Measurements from ENCODE around the gene DPP10.

The DPP10 gene

DNA sequence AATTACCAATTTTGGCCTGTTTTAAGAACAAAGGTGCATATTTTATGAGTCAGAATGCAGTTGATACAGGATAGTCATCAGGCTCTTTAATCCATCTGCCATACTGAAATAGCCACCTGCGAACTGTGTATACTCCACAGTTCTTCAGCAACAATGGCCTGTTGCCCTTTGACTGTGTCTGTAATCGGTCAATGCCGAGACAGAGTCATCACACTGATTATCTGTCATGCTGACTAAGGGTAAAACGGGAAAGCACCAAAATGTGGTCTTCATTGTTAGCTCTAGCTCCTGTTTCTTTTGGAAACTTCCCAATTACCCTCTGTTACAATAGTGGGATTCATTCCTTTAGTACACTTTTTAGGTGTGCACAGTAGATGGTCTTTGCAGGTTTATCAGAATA, 871.7 kb downstream of the DPP10 start:
- Histone ChIP-seq H3K4me3 (ENCODE audit: low read length, poor library complexity, severe bottlenecking) (no peak overlapping the region), H3K27me3 (ENCODE audit: insufficient read depth, low read length, poor library complexity, severe bottlenecking) (no peaks in the 10 kb centered on the region), H3F3A (ENCODE audit: low read depth) (no peaks in the 10 kb centered on the region), H4K20me1 (ENCODE audit: insufficient read depth, low read length, poor library complexity, severe bottlenecking) (no peaks in the 10 kb centered on the region), H3K4me2 (ENCODE audit: low read depth, low read length, poor library complexity, severe bottlenecking) (no peak overlapping the region), H3K79me2 (ENCODE audit: insufficient read depth, low read length) (no peaks in the 10 kb centered on the region), H3K9me3 (ENCODE audit: insufficient read depth, low read depth, low read length) (no peaks in the 10 kb centered on the region), H3K36me3 (ENCODE audit: insufficient read depth, low read length) (no peaks in the 10 kb centered on the region), H3K4me1 (ENCODE audit: insufficient read depth, low read length, poor library complexity, severe bottlenecking) (no peaks in the 10 kb centered on the region), H3K9me2 (replicated peaks; ENCODE audit: low read depth, low read length) (no peaks in the 10 kb centered on the region), H3K9ac (ENCODE audit: low read depth, low read length, poor library complexity, severe bottlenecking) (no peak overlapping the region), H2AFZ (ENCODE audit: low read length) (no peak overlapping the region)
- TF ChIP-seq, protein P1, sequence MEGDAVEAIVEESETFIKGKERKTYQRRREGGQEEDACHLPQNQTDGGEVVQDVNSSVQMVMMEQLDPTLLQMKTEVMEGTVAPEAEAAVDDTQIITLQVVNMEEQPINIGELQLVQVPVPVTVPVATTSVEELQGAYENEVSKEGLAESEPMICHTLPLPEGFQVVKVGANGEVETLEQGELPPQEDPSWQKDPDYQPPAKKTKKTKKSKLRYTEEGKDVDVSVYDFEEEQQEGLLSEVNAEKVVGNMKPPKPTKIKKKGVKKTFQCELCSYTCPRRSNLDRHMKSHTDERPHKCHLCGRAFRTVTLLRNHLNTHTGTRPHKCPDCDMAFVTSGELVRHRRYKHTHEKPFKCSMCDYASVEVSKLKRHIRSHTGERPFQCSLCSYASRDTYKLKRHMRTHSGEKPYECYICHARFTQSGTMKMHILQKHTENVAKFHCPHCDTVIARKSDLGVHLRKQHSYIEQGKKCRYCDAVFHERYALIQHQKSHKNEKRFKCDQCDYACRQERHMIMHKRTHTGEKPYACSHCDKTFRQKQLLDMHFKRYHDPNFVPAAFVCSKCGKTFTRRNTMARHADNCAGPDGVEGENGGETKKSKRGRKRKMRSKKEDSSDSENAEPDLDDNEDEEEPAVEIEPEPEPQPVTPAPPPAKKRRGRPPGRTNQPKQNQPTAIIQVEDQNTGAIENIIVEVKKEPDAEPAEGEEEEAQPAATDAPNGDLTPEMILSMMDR (conservative IDR thresholded peaks at IDR 0.05; ENCODE audit: low read length), result no peak
- TF ChIP-seq EZH2phosphoT487 (IDR thresholded peaks at IDR 0.05; ENCODE audit: borderline replicate concordance), result no peak

DNA sequence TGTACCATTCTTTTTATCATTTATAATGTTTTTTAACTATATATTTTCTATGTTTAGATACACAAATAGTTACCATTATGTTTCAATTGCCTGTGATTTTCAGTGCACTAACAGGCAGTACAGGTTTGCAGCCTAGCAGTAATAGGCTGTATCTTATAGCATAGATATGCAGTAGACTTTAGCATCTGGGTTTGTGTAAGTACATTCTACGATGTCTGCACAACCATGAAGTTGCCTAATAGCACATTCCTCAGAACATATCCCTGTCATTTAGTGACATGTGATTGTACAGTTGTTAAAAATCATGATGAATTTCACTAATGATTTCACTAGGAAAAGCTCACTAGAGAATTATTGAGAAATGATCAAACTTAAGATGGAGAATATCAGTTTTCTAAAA, 884.6 kb downstream of the DPP10 start:
- H3F3A ChIP-seq (ENCODE audit: low read depth), result no peaks in the 10 kb centered on the region
- no peak for TF ChIP-seq EZH2phosphoT487 (IDR thresholded peaks at IDR 0.05; ENCODE audit: borderline replicate concordance)
- TF ChIP-seq, protein P1 (conservative IDR thresholded peaks at IDR 0.05; ENCODE audit: low read length), result no peak
- no peak overlapping the region for H3K4me3 ChIP-seq (ENCODE audit: low read length, poor library complexity, severe bottlenecking)
- H3K9me2 ChIP-seq (replicated peaks; ENCODE audit: low read depth, low read length), result no peaks in the 10 kb centered on the region
- H2AFZ ChIP-seq (ENCODE audit: low read length), result no peak overlapping the region
- H3K79me2 ChIP-seq (ENCODE audit: insufficient read depth, low read length), result no peaks in the 10 kb centered on the region
- no peak overlapping the region for H3K4me2 ChIP-seq (ENCODE audit: low read depth, low read length, poor library complexity, severe bottlenecking)
- H3K9me3 ChIP-seq (ENCODE audit: insufficient read depth, low read depth, low read length), result no peaks in the 10 kb centered on the region
- H3K27me3 ChIP-seq (ENCODE audit: insufficient read depth, low read length, poor library complexity, severe bottlenecking), result no peaks in the 10 kb centered on the region
- H3K4me1 ChIP-seq (ENCODE audit: insufficient read depth, low read length, poor library complexity, severe bottlenecking), result no peaks in the 10 kb centered on the region
- H4K20me1 ChIP-seq (ENCODE audit: insufficient read depth, low read length, poor library complexity, severe bottlenecking), result no peaks in the 10 kb centered on the region
- no peaks in the 10 kb centered on the region for H3K36me3 ChIP-seq (ENCODE audit: insufficient read depth, low read length)
- H3K9ac ChIP-seq (ENCODE audit: low read depth, low read length, poor library complexity, severe bottlenecking), result no peak overlapping the region

GRCh38 chr2:115359550-115359949, 917.1 kb downstream of the DPP10 start:
- H3K4me2 ChIP-seq (ENCODE audit: low read depth, low read length, poor library complexity, severe bottlenecking), result no peak overlapping the region
- H3K79me2 ChIP-seq (ENCODE audit: insufficient read depth, low read length), result no peaks in the 10 kb centered on the region
- H3K27me3 ChIP-seq (ENCODE audit: insufficient read depth, low read length, poor library complexity, severe bottlenecking), result no peaks in the 10 kb centered on the region
- TF ChIP-seq, protein P1 (conservative IDR thresholded peaks at IDR 0.05; ENCODE audit: low read length), result no peak
- TF ChIP-seq EZH2phosphoT487 (IDR thresholded peaks at IDR 0.05; ENCODE audit: borderline replicate concordance), result no peak
- no peaks in the 10 kb centered on the region for H3K4me1 ChIP-seq (ENCODE audit: insufficient read depth, low read length, poor library complexity, severe bottlenecking)
- H3K9ac ChIP-seq (ENCODE audit: low read depth, low read length, poor library complexity, severe bottlenecking), result no peak overlapping the region
- H3K9me3 ChIP-seq (ENCODE audit: insufficient read depth, low read depth, low read length), result peaks cover 4% of the 10 kb centered on the region; the same call in 1 of the 2 replicates
- H4K20me1 ChIP-seq (ENCODE audit: insufficient read depth, low read length, poor library complexity, severe bottlenecking), result no peaks in the 10 kb centered on the region
- H3K4me3 ChIP-seq (ENCODE audit: low read length, poor library complexity, severe bottlenecking), result no peak overlapping the region
- no peaks in the 10 kb centered on the region for H3F3A ChIP-seq (ENCODE audit: low read depth)
- H2AFZ ChIP-seq (ENCODE audit: low read length), result no peak overlapping the region
- no peaks in the 10 kb centered on the region for H3K9me2 ChIP-seq (replicated peaks; ENCODE audit: low read depth, low read length)
- no peaks in the 10 kb centered on the region for H3K36me3 ChIP-seq (ENCODE audit: insufficient read depth, low read length)
